SK-N-SH treated with all-trans-retinoic acid at 6 μM for 48 hours (cell line): Measurements from ENCODE around the gene RTL1.

Experiments used
- ATAC-seq: fragments of 200-7000 bp; cut with Tn5 transposase; 3 replicates; pipeline ENCODE4 v1.9.1; 2020; ENCODE audit warnings: mild to moderate bottlenecking, moderate library complexity
- ARNTL ChIP-seq: fragments of 450-650 bp; formaldehyde crosslinking; IDR thresholded peaks from 2 replicates; pipeline ENCODE4 v1.5.0; 2020; ENCODE audit warnings: low read depth, mild to moderate bottlenecking, moderate library complexity, borderline replicate concordance
- BACH2 ChIP-seq: fragments of 250-450 bp; sonication (Bioruptor Pico); IDR thresholded peaks from 2 replicates; pipeline ENCODE4 v1.9.0; 2021; ENCODE audit warnings: mild to moderate bottlenecking, borderline replicate concordance
- CSDC2 ChIP-seq: fragments of 250-450 bp; sonication (Bioruptor Pico); IDR thresholded peaks from 2 replicates; pipeline ENCODE4 v1.5.0; 2020; ENCODE audit warnings: mild to moderate bottlenecking, moderate library complexity
- CSRNP3 ChIP-seq: fragments of 250-450 bp; sonication (Bioruptor Pico); IDR thresholded peaks from 2 replicates; pipeline ENCODE4 v1.5.1; 2021; ENCODE audit warnings: mild to moderate bottlenecking, moderate library complexity
- ESRRG ChIP-seq: fragments of 250-450 bp; sonication (Bioruptor Pico); IDR thresholded peaks from 2 replicates; pipeline ENCODE4 v1.6.1; 2021; ENCODE audit warnings: mild to moderate bottlenecking
- GLIS3 ChIP-seq: fragments of 250-450 bp; sonication (Bioruptor Pico); IDR thresholded peaks from 2 replicates; pipeline ENCODE4 v1.5.0; 2020; ENCODE audit warnings: mild to moderate bottlenecking, moderate library complexity
- ISL1 ChIP-seq: fragments of 250-450 bp; sonication (Bioruptor Pico); IDR thresholded peaks from 2 replicates; pipeline ENCODE4 v2.1.2; 2022; ENCODE audit warnings: mild to moderate bottlenecking, moderate library complexity
- OSR1 ChIP-seq: fragments of 250-450 bp; sonication (Bioruptor Pico); IDR thresholded peaks from 2 replicates; pipeline ENCODE4 v1.8.0; 2022; ENCODE audit warnings: moderate library complexity, mild to moderate bottlenecking, inconsistent platforms
- PATZ1 ChIP-seq: fragments of 250-450 bp; sonication (Bioruptor Pico); IDR thresholded peaks from 2 replicates; pipeline ENCODE4 v1.8.0; 2020; ENCODE audit warnings: mild to moderate bottlenecking, moderate library complexity, borderline replicate concordance
- POU6F1 ChIP-seq: fragments of 250-450 bp; sonication (Bioruptor Pico); IDR thresholded peaks from 2 replicates; pipeline ENCODE4 v1.8.0; 2021; ENCODE audit warnings: low read depth, mild to moderate bottlenecking, moderate library complexity, borderline replicate concordance
- PPARA ChIP-seq: fragments of 250-450 bp; sonication (Bioruptor Pico); IDR thresholded peaks from 2 replicates; pipeline ENCODE4 v1.5.0; 2020; ENCODE audit warnings: mild to moderate bottlenecking, borderline replicate concordance
- RARB ChIP-seq: fragments of 250-450 bp; sonication (Bioruptor Pico); IDR thresholded peaks from 2 replicates; pipeline ENCODE4 v1.8.0; 2021; ENCODE audit warnings: mild to moderate bottlenecking, moderate library complexity
- SNAI2 ChIP-seq: fragments of 250-450 bp; sonication (Bioruptor Pico); IDR thresholded peaks from 2 replicates; pipeline ENCODE4 v1.5.0; 2020; ENCODE audit warnings: mild to moderate bottlenecking, moderate library complexity
- TCF4 ChIP-seq: fragments of 250-450 bp; sonication (Bioruptor Pico); IDR thresholded peaks from 2 replicates; pipeline ENCODE4 v1.8.0; 2021; ENCODE audit warnings: mild to moderate bottlenecking, moderate library complexity, borderline replicate concordance
- TOX ChIP-seq: fragments of 250-450 bp; sonication (Bioruptor Pico); IDR thresholded peaks from 2 replicates; pipeline ENCODE4 v1.8.0; 2021; ENCODE audit warnings: mild to moderate bottlenecking, moderate library complexity, borderline replicate concordance
- TSHZ2 ChIP-seq: fragments of 250-450 bp; sonication (Bioruptor Pico); IDR thresholded peaks from 2 replicates; pipeline ENCODE4 v1.5.0; 2020; ENCODE audit warnings: mild to moderate bottlenecking, moderate library complexity
- ZC3H10 ChIP-seq: fragments of 250-450 bp; sonication (Bioruptor Pico); IDR thresholded peaks from 2 replicates; pipeline ENCODE4 v1.5.1; 2021; ENCODE audit warnings: mild to moderate bottlenecking, moderate library complexity
- ZFP3 ChIP-seq: fragments of 250-450 bp; sonication (Bioruptor Pico); IDR thresholded peaks from 2 replicates; pipeline ENCODE4 v1.5.0; 2020; ENCODE audit warnings: mild to moderate bottlenecking, moderate library complexity
- ZFP30 ChIP-seq: fragments of 450-650 bp; formaldehyde crosslinking; IDR thresholded peaks from 2 replicates; pipeline ENCODE4 v1.5.0; 2022; ENCODE audit warnings: mild to moderate bottlenecking, moderate library complexity
- ZNF70 ChIP-seq: fragments of 450-650 bp; formaldehyde crosslinking; IDR thresholded peaks from 2 replicates; pipeline ENCODE4 v1.5.0; 2020; ENCODE audit warnings: mild to moderate bottlenecking, moderate library complexity
- ZNF8 ChIP-seq: fragments of 450-650 bp; formaldehyde crosslinking; IDR thresholded peaks from 2 replicates; pipeline ENCODE4 v1.5.0; 2020; ENCODE audit warnings: mild to moderate bottlenecking, moderate library complexity
- TF ChIP-seq, protein P1 (sequence below): fragments of 250-450 bp; sonication (Bioruptor Pico); IDR thresholded peaks from 2 replicates; pipeline ENCODE4 v1.5.1; 2020; ENCODE audit warnings: low read depth, mild to moderate bottlenecking, moderate library complexity

RTL1 gene

DNA sequence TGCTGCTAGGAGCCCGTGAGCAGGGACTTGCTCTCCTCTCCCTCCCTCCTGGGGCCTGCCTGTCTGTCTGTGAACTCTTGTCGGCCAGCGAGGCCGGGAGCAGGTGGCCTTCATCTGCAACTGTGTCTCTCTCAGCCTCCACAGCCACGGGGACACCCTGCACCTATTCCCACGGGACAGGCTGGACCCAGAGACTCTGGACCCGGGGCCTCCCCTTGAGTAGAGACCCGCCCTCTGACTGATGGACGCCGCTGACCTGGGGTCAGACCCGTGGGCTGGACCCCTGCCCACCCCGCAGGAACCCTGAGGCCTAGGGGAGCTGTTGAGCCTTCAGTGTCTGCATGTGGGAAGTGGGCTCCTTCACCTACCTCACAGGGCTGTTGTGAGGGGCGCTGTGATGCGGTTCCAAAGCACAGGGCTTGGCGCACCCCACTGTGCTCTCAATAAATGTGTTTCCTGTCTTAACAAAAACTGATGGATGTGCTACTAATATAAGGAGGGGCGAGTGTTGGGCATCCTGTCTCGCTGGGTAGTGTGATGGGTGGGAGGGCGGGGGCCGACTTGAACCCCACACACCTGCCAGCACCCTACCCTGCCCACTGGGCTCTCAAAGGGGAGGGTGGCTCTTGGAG is 42.9 kb downstream of the RTL1 start:
- no peak for TF ChIP-seq BACH2
- no peak for TF ChIP-seq ZNF70
- no peak for TF ChIP-seq ISL1 (CRISPR knock-in tag)
- no peak for TF ChIP-seq ZFP3 (CRISPR knock-in tag)
- TF ChIP-seq POU6F1 (CRISPR knock-in tag), result no peak
- no peak for TF ChIP-seq ZNF8
- TF ChIP-seq TOX (CRISPR knock-in tag), result no peak
- TF ChIP-seq PPARA, result no peak
- TF ChIP-seq CSRNP3 (CRISPR knock-in tag), result no peak
- no peak for TF ChIP-seq OSR1
- no peak for TF ChIP-seq CSDC2 (CRISPR knock-in tag)
- ATAC-seq, result no peak

GRCh38 chr14:100859781-100860180 is 43.7 kb downstream of the RTL1 start:
- TF ChIP-seq TCF4 (CRISPR knock-in tag), result no peak
- no peak for TF ChIP-seq POU6F1 (CRISPR knock-in tag)
- no peak for TF ChIP-seq ZC3H10 (CRISPR knock-in tag)
- no peak for TF ChIP-seq ISL1 (CRISPR knock-in tag)
- no peak for TF ChIP-seq CSRNP3 (CRISPR knock-in tag)
- no peak for TF ChIP-seq RARB (CRISPR knock-in tag)
- TF ChIP-seq OSR1, result no peak
- no peak for TF ChIP-seq ZNF8
- TF ChIP-seq TOX (CRISPR knock-in tag), result no peak
- TF ChIP-seq PPARA, result no peak
- no peak for TF ChIP-seq BACH2
- no peak for TF ChIP-seq ARNTL
- no peak for TF ChIP-seq ESRRG (CRISPR knock-in tag)
- TF ChIP-seq SNAI2 (CRISPR knock-in tag), result no peak
- no peak for TF ChIP-seq ZNF70
- ATAC-seq, result no peak

DNA sequence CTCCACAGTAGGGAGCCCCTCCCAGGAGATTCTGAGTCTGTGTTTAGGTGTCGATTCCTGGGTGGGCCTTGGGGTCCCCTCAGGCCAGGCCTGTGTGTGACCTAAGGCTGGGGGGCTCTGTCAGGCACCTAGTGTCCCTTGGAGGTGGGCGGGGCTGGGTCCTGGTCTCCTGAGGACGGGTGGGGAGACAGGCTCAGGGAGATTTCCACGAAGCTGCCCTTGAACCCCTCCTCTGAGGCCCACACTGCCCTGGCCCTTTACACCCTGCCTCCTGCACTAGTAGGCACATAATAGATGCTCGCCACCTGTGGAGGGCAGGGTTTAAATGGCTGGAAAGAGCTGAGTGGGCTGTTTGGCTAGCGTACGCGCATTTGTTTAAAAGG is 44.7 kb downstream of the RTL1 start:
- no peak for TF ChIP-seq PATZ1 (CRISPR knock-in tag)
- TF ChIP-seq SNAI2 (CRISPR knock-in tag), result no peak
- no peak for TF ChIP-seq ZFP3 (CRISPR knock-in tag)
- no peak for TF ChIP-seq TSHZ2 (CRISPR knock-in tag)
- no peak for TF ChIP-seq BACH2
- TF ChIP-seq ZNF8, result no peak
- no peak for TF ChIP-seq POU6F1 (CRISPR knock-in tag)
- no peak for TF ChIP-seq PPARA
- no peak for TF ChIP-seq ESRRG (CRISPR knock-in tag)
- TF ChIP-seq GLIS3 (CRISPR knock-in tag), result no peak
- no peak for TF ChIP-seq TCF4 (CRISPR knock-in tag)
- no peak for TF ChIP-seq ISL1 (CRISPR knock-in tag)
- TF ChIP-seq, protein P1, sequence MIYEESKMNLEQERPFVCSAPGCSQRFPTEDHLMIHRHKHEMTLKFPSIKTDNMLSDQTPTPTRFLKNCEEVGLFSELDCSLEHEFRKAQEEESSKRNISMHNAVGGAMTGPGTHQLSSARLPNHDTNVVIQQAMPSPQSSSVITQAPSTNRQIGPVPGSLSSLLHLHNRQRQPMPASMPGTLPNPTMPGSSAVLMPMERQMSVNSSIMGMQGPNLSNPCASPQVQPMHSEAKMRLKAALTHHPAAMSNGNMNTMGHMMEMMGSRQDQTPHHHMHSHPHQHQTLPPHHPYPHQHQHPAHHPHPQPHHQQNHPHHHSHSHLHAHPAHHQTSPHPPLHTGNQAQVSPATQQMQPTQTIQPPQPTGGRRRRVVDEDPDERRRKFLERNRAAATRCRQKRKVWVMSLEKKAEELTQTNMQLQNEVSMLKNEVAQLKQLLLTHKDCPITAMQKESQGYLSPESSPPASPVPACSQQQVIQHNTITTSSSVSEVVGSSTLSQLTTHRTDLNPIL (CRISPR knock-in tag), result no peak
- no peak for TF ChIP-seq ZFP30
- no peak for TF ChIP-seq ZC3H10 (CRISPR knock-in tag)
- TF ChIP-seq RARB (CRISPR knock-in tag), result no peak
- no peak for ATAC-seq
